ENCODE data around the gene CYS1.
"Not testable (repeated sequence)": the region's sequence is repeated elsewhere in the genome, so short reads cannot be mapped to it uniquely, and the experiment has no call there.

Gene CYS1

DNA sequence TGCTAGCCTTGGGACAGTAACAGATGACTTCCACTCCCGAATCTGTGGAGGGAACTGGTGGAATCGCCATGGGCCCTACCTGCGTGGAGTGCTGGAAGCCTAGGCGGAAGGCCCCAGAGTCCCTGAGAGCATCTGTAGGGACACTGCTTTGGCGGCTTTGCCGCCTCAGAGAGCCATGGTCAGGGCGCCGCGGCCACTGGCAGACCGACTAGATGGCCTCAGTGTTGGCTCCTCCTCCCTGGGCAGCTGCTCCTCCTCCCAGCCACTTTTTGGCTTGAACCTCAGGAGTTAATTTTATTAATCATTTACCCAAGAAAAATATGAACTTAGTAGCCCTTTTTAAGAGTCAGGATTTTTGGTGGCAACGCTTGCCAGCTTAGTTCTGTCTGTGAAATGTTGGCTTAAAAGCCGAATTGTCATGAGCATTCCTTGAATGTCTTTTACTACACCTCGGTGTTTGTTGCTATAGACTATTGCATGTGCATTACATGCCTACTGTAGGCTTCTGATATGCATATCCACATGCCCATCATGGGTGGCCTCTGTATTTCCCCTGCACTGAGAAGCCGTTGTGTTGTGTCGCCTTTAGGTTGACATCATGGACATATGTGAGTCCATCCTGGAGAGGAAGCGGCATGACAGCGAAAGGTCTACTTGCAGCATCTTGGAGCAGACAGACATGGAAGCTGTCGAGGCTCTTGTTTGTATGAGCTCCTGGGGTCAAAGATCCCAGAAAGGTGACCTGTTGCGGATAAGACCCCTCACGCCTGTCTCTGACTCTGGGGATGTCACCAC lies 34.5 kb downstream of the CYS1 start:
- DNase-seq: no peak

DNA sequence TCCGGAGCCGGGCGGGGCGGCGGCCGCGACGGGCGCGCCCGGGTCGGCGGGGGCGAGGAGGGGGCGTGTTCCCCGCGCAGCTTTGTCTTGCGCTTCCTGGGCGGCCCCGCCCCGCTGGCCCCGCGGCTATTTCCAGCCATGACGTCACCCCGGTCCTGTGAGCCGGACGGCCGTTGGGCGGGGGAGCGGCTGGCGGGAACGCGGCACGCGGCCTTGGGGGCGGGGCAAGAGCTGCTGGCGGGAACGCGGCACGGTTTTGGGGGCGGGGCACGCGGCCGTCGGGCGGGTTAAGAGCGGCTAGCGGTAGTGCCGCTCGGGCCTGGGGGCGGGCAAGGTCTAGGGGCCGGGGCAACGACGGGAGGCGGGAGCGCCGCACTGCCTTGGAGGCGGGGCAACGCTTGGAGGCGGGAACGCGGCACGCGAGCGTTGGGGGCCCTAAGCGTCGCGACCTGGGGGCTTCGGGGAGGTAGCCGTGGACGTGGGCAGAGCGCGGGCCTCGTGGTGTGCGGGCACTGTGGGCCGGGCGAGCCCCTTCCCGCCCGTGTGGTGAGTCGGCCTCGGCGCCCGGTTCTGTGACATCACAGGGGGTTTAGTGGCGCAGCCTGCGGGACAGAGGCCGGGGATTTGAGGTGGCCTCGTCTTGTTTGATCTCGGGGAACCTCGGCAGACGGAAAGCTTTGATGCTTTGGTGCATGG lies 36.2 kb downstream of the CYS1 start:
- peak; percentile 46 for DNase-seq

DNA sequence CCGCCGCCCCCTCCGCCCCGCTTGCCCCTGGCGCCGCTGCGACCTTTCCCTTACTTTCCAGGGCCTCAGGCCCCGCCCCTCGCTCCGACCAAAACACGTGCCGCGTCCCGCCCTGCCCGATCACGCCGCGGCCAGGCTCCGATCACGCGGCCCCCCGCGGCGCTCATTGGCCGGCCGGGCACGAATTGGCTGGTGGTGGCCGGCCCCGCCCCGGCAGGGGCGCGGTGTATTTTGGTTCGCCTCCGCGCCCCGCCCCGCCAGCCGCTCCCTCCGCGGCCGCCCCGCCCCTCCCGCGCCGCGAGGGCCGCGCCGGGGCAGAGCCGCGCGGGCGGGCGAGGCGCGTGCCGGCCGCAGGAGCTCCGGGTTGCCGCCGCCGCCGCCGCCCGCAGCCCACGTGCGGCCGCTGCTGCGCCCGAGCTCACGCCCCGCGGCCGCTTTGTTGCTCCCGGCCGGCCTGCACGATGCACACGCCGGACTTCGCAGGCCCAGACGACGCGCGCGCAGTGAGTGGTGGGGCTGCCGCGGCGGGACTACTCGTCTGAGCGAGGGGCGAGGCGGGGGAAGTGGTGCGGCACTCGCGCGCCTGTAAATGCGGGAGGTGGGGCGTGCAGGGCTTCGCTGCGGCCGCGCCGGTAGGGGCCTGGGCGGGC lies 36.8 kb downstream of the CYS1 start, which contains the start of gene KLF11:
Gene KLF11, plus strand, starts transcription at position 295 of the 650 bp plus-strand sequence. Its CDS starts 167 bp downstream, at position 462.
- peak; percentile 69 for DNase-seq

DNA sequence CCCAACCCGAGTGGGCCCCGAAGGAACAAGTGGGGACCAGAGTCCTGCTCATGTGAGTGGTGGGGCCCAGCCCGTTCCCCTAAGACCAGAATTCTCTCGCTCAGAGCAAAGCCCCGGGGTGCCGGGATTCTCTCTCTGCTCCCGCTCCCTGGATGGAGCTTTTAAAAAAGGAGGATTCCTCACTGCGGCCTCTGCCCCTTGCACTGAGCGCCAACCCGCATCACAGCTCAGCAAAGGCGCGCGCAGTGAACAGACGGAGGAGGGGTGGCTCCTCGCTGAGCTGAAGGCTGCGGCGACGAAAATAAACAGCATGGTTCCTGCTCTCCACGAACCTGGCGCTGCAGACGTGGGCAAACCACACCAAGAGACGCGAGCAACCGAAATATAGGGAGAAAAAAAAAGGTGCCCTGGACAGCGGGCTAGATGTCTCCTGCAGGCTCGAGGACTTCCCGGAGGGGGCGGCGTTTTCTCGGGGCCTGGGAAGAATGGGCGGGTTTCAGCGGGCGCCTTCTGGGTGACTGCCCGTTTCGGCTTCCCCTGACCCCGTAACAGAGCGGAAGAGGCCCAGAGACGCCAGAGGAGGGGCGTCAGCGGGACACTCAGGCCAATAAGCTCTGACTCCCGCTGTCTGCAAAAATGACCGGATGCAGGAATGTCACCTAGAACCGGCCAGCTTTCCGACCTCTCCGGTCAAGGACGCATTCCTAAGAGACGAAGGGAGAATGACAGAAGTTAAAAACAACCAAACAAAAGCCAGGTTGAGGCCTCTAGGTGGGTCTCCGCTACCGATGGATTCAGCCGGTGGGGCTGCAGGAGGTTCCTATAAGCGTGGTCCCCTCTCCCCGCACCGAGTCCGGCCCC lies 37.7 kb downstream of the CYS1 start:
- DNase-seq: no peak

DNA sequence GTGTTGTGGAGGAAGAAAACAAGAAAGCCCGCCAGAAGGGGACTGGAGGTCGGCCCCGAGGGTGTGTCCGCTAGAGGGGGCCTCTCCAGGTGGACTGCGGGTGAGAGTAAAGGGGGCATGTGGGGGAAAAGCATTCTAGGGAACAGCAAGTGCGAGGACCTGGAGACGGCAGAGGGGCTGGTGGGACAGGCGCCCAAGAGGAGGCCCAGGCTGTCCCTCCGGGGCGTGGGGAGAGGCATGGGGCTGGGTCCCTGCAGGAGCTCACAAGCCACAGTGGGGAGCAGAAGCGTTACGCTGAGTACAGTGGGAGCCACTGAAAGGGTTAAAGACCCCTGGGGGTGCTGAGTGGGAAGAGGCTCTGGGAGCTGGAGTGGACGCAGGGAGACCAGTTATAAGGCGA lies 38.5 kb downstream of the CYS1 start:
- DNase-seq: no peak

DNA sequence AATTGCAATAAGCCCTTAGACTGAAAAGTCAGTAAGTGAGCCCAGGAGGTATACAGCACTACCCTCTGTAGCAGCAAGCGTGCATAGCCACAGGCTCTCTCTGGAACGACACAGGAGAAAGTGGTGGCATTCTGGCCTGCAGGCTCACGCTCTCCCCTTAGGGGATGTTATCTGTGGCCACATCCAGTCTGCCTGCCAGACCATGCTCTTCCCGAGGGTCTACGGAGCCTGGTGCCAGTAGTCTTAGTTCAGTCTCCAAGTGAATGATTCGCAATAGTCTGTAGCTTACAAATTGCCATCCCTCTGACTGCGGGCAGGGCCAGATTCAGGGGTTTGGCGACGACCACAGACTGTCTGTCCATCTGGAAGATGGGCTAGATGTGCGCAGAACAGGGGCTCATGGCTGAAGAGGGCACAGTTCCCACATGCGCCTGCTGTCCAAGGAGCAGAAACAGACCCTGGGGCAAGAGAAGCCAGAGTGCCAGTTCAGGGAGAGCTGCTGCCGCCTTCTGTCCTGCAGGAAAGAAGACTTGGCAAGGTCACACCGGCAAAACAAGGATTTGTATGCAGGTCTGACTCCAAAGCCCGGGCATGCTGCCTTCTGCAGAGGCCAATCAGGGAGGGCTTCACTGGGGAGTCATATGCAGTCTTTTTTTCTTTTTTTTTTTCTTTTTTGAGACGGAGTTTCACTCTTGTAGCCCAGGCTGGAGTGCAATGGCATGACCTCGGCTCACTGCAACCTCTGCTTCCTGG lies 40.4 kb downstream of the CYS1 start:
- no peak for DNase-seq

DNA sequence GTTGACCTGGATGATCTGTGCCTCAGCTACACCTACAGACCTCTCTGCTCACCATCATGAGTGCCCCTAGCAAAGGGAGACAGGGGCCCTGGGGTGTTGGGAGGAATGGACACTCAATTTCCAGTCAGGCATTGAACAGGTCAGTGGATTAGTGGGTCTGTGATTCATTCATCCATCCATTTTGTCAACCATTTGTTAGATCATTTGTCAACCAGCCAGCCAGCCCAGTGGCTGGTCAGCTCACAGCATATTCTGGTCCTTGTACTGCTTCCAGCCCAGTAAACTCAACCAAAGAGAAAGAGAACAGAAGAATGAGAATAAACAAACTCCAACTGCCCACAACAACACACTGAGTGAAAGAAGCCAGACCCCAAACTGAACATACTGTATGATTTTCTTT lies 41.5 kb downstream of the CYS1 start:
- DNase-seq: no peak

DNA sequence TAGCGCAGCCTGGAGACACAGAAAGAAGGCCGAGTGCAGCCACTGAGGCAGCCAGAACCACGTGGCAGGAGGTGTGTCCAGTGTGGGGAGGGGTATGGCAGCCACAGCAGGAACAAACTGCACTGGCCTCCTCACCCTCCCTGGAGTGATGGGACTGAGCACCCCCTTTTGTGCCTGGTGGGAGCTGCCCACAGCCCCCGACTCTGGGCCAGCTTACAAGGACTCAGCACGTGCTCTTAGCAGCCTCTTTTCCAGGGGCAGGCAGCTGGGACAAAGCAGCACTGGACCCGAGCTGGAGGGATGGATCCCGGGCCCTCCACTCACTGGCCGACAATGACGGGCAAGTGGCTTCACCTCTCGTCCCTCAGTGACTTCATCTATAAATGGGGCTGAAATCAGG lies 42.1 kb downstream of the CYS1 start:
- no peak for DNase-seq

DNA sequence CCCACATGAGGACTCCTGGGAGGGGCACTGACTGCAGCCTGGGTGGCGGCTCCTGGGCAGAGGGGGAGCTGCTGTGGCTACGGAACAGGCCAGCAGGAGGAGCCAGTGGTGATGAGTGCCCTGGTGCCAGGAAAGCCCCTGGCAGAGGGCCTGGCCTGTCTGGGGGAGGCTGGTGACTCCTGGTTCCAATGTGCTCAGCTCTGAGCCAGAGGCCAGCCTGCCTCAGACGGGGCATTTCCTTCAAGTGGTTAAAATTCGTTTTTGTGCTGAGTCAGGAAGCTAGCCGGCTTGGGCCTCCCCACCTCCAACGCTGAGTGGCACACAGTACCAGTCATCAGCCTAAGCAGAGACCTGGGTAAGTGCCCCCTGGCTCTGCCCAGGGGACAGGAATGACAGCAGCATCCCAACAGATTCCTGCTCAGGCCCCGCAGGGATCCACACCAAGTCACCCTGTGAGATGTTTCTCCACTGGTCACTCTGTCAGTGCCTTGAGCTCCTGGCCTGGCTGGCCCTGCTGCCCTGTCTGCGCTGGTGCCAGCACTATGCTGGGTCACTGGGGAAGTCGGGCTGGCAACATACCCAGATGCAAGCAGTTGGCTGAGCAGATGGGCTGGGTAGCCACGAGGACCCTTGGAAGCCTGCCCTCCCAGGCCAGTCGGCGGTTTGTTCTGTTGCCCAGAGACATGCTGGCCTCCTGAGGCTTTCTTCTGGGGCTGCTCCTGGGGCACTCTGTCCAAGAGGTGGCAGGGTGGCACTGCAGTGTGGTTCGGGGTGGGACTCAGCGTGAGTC lies 43.9 kb downstream of the CYS1 start:
- no peak for DNase-seq

DNA sequence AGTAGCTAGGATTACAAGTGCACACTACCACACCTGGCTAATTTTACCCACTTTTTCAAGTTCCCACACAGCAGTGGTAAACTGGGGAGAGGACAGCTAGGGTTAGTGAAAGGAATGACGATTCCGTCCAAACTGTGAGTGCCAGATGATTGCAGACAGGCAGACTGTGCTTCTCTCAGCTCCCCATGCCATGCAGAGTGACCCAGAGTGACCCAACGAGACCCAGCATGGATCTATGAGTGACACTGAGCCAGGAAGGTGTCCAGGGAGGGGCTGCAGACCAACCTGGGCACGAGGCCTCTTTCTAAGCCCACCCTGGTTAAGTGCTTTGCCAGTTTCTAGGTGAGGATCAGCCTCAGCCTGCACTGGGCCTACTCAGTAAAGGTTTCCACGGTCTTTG lies 44.6 kb downstream of the CYS1 start:
- no peak for DNase-seq

DNA sequence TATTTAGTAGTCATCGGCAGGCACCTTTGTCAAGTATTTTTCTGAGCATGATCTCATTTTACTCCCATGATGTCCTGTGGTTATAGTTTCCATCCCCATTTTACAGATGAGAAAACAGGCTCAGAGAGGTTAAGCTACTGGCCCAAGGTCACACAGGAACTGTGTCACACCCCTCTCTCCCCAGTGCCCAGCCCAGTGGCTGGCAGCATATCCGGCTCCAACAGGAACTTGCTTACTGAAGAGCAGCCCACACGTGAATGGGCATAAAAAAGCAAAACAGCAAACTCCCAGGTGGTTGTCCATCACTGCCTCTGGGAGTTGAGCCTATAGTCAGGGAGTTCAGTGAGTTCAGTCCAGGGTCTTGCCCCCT lies 45.2 kb downstream of the CYS1 start:
- DNase-seq: no peak

DNA sequence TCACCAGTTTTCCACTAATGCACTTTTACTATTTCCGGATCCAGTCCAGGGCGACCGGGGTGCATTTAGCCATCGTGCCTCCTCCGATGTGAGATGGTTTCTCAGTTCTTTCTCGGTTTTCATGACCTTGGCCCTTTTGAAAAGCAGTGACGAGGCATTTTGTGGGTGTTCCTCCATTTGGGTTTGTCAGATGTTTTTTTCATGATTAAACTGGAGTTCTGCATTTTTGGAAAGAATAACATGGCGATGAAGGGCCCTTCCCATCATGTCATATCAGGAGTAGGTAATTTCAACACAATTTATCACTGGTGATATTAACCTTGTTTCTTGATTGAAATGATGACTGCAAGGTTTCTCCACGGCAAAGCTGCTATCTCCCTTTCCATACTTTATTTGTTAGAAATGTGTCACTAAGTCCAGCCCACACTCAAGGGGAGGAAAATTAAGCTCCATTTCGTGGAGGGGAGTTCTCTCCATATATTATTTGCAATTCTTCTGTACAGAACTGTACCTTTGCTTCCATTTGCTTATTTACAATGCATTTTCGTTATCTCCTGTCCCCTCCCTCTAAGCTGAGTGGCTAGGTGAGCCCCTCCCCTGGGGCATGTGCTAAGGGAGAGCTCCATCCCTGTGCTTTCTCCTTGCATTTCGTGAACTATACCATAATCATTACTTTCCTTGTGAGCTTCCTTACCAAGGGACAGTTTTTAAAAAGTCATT lies 45.7 kb downstream of the CYS1 start:
- DNase-seq: no peak

DNA sequence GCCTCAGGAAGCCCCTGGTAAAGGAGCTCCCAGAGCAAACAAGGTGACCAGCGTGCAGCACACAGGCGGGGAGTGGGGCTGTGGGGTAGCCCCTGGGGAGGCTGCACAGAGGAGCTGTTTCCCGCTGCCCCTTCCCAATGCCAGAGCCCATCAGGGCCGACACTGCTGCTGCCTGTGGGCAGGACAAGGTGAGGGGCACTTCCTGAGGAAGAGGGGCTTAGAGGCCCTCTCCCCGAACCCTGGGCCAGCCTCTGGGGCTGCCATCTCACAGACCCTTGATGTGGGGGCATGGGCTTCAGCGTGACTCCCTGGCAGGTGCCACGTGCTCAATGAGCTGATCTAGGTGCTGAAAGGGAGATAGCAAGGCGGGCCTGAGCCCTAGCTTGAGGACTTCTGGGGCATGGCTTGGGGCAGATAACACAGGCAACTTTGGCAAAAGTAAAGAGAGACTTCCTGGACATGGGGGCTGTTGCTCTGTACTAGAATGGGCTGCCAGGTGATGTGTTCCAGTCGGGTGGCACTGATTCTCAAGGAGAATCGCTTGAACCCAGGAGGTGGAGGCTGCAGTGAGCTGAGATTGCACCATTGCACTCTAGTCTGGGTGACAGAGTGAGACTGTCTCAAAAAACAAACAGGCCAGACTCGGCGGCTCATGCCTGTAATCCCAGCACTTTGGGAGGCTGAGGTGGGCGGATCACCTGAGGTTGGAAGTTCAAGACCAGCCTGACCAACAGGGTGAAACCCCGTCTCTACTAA lies 46.8 kb downstream of the CYS1 start:
- no peak for DNase-seq

DNA sequence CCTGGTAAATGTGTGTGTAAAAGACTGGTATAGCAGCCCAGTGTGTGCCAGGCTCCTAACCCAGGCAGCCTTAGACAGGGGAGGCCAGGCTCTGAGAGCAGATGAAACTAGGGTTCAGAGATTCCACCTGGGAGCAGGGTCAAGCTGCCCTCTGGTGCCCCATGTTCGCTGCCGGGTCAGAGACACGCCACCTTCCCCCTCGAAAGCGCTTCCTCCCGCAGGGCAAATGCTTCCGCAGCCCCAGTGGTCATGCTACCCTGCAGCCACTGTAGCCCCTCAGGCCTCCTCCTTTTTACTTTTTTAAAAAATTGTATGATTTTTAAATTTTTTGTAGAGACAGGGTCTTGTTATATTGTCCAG lies 47.5 kb downstream of the CYS1 start:
- DNase-seq: no peak

DNA sequence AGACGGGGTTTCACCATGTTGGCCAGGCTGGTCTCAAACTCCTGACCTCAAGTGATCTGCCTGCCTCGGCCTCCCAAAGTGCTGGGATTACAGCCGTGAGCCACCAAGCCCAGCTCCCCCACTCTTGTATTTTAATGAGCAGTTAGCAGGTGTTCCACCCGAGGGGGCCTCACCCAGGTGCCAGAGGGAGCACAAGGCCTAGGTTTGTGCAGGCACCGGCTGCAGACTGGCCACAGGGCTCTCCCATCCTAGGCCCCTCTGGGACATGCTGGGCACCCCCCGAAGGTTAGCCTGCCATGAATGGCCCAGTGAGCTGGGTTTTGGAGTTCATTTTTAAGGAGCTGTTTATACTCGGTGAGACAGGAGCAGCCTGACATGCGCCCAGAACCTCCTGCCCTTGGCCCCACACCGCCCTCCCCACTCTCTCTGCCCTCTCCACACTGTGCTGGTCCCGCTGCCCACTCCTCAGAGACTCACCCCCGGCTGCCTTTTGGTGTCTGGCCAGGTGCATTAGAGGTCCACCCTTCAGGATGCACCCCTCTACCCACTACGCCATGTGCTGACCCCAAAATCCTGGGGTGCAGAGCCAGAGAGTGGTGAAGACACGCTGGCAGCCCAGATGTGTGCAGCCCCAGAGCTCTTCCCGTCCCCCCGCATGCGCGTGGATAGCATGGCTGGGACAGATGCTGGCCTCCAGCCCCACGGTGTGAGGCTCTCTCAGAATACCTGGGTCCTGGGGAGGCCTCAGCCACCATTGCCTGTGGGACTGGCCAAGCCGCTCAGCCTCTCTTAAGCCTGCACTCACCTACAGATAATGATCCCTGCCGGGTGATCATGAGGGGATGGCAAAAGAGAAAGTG lies 48.1 kb downstream of the CYS1 start:
- DNase-seq: no peak

DNA sequence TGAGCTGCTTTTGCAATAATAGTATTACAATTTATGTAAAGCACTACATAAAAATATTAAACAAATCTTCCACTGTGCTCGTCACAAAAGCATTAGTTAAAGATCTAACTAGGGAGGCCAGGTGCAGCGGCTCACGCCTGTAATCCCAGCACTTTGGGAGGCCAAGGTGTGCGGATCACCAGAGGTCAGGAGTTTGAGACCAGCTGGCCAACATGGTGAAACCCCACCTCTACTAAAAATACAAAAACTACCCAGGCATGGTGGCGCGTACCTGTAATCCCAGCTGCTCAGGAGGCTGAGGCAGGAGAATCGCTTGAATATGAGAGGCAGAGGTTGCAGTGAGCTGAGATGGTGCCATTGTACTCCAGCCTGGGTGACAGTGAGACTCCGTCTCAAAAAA lies 49.4 kb downstream of the CYS1 start:
- DNase-seq: not testable (repeated sequence)

DNA sequence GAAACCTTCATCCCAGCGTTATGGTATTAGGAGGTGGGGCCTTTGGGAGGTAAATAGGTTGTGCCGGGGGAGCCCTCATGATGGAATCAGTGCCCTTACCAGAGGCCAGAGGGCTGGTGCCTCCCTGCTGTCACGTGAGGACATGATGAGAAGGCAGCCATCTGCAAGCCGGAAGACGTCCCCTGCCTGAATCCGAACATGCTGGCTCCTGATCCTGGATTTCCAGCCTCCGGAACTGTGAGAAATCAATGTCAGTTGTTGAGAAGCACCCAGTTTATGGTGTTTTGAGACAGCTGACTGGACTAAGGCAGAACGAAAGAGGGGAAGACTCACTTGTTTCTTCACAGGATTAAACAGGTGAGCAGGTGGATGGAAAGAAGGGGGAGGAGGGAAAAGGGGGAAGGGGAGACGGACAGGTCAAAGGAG lies 49.9 kb downstream of the CYS1 start:
- DNase-seq: peak; percentile 86

DNA sequence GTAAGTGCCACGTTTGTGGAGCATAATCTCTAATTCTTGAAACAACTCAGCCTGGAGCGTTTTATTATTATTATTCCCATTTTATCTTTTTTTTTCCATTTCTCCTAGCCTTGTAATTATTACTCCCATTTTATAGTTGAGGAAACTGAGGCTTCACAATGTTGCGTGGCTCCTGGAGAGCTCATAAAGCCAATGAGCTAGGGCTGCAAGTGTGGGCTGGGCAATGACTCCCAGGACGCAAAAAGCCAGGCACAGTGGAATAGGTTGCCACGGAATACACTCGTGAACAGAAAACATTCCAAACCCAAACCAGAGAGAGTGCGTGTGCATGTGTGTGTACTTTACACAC lies 50.4 kb downstream of the CYS1 start:
- DNase-seq: no peak
